Type B pancreatic cell (in vitro differentiated cells): Measurements from ENCODE around the gene PDE9A. TPM values are rescaled to one million over a fixed set of nuclear protein-coding genes. Genes with fewer than 3 reads are reported as not detected.
"Not testable (repeated sequence)": the region's sequence is repeated elsewhere in the genome, so short reads cannot be mapped to it uniquely, and the experiment has no call there.

Experiments used
- DNase-seq: peaks from one replicate; pipeline ENCODE4 v3.0.0; 2021; ENCODE audit warnings: mixed read lengths; ENCODE audit not compliant: unreplicated experiment; ENCODE audit errors: extremely low spot score
- H3K27ac Mint-ChIP-seq: 2 replicates; pipeline ENCODE4 v1.8.0; 2021; ENCODE audit warnings: mild to moderate bottlenecking, mixed read lengths
- H3K27me3 Mint-ChIP-seq: 2 replicates; pipeline ENCODE4 v1.8.0; 2021; ENCODE audit warnings: mixed read lengths
- H3K36me3 Mint-ChIP-seq: 2 replicates; pipeline ENCODE4 v1.8.0; 2021; ENCODE audit warnings: mixed read lengths
- H3K4me1 Mint-ChIP-seq: one replicate; pipeline ENCODE4 v1.8.0; 2021; ENCODE audit warnings: mixed read lengths; ENCODE audit not compliant: unreplicated experiment
- H3K4me3 Mint-ChIP-seq: 2 replicates; pipeline ENCODE4 v1.8.0; 2021; ENCODE audit warnings: mild to moderate bottlenecking, mixed read lengths
- H3K9me3 Mint-ChIP-seq: 2 replicates; pipeline ENCODE4 v1.8.0; 2021; ENCODE audit warnings: mixed read lengths
- total RNA-seq: library from RNA; stranded (reverse); gene quantifications from 2 replicates; pipeline ENCODE4 v1.2.1, GENCODE V29; 2021; ENCODE audit warnings: low replicate concordance
- TF ChIP-seq, protein P1 (sequence below): fragments of 200-600 bp; sonication (generic); conservative IDR thresholded peaks from 2 replicates; pipeline ENCODE4 v1.5.0; 2021; ENCODE audit warnings: antibody characterized with exemption, mild to moderate bottlenecking

PDE9A gene
- total RNA-seq, 1 donor from 2014 or later = 18.6 TPM

DNA sequence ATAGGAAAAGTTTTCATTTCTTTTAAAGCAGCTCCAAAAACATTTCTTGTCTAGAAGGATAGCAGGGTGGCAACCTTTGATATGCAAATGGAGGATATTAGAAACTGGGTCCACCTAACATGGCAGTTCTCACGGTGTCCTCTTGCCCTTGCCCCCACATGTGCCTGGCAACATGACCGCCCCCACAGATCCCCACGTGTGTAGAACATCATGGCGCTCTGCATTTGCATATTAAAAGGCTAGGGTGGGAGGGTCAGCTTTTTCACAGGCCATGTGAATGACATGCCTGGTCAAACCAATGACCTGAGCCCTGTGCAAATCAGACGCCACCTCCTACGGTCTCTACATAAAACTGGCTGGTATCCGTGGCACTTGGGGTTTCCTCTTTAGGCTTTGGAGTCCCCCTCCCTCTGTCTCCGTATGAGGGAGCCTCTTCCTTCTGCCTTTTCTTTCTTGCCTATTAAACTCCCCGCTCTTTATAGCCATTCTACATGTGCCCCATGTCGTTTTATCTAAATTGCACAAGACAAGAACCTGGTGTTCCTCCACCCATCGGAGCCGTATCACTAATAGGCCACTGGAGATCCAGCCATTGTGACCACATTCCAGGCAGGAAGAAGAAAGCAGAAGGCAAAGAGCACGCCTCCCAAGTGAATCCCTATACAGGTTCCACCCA is 154.7 kb downstream of the PDE9A start:
- H3K4me1 Mint-ChIP-seq = peaks cover 19% of the 10 kb centered on the region
- no peak overlapping the region for H3K27ac Mint-ChIP-seq
- peaks cover 33% of the 10 kb centered on the region for H3K27me3 Mint-ChIP-seq
- no peaks in the 10 kb centered on the region for H3K36me3 Mint-ChIP-seq
- no peak overlapping the region for H3K4me3 Mint-ChIP-seq
- H3K9me3 Mint-ChIP-seq = no peaks in the 10 kb centered on the region
- TF ChIP-seq, protein P1, sequence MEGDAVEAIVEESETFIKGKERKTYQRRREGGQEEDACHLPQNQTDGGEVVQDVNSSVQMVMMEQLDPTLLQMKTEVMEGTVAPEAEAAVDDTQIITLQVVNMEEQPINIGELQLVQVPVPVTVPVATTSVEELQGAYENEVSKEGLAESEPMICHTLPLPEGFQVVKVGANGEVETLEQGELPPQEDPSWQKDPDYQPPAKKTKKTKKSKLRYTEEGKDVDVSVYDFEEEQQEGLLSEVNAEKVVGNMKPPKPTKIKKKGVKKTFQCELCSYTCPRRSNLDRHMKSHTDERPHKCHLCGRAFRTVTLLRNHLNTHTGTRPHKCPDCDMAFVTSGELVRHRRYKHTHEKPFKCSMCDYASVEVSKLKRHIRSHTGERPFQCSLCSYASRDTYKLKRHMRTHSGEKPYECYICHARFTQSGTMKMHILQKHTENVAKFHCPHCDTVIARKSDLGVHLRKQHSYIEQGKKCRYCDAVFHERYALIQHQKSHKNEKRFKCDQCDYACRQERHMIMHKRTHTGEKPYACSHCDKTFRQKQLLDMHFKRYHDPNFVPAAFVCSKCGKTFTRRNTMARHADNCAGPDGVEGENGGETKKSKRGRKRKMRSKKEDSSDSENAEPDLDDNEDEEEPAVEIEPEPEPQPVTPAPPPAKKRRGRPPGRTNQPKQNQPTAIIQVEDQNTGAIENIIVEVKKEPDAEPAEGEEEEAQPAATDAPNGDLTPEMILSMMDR = no peak
- no peak for DNase-seq

DNA sequence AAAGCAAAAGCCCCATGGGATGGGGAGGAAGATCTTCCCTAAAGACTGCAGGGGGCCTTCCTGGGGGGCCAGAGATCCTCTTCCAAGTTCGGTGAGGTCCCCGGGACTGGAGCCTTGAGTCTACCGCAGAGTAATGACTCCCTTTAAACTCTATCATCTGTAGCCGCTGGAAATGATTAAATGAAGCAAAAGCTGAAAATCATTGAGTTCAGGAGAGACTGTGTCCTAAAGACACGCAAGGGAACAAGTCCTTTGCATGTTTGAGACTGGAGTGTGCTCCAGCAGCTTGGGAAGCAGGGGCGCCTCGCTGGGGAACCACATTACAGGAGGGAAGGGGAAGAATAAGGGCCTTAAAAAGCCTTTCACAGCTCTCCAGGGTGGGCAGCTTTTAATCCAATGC is 155.8 kb downstream of the PDE9A start:
- Mint-ChIP-seq H3K27ac (no peak overlapping the region), H3K4me3 (no peak overlapping the region), H3K36me3 (no peaks in the 10 kb centered on the region), H3K9me3 (no peaks in the 10 kb centered on the region), H3K4me1 (peaks cover 19% of the 10 kb centered on the region), H3K27me3 (peaks cover 34% of the 10 kb centered on the region)
- DNase-seq = no peak
- TF ChIP-seq, protein P1 = no peak

DNA sequence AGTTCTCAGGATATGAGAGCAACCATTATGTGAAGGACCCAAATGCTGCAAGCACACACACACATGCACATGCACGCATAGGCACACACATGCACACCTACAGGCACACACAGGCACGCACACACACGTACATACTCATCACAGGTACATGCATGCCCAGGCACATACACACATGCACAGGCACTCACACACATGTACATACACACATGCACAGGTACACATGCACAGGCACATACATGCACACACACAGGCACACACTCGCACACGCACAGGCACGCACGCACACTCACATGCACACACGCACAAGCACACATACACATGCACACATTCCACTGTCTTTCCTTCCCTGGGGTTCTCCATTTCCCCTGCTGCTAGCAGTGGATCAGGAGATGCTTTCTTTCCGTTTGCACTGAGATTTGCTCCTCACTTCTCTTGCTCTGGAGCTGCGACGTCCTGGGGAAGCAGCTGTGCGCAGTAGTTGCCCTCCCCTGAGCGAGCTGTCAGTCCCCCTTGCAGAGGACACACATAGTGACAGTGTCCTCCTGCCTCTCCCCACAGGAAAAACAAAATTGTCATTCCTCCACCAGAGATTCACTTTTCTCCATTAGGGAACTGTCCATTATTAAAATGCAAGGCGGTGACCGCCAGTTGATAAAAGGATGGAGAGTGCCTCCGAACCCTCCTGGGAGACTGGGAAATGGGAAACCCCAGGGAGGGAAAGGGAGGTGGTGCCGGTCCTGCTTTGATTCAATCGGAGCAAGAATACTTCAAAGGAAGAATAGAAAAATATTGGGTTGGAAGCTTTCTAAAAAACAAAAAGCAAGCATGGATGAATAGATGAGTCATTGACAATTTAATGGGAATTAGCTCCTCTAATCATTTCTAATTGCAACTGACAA is 156.4 kb downstream of the PDE9A start:
- no peak overlapping the region for H3K4me3 Mint-ChIP-seq
- H3K4me1 Mint-ChIP-seq = peaks cover 19% of the 10 kb centered on the region
- TF ChIP-seq, protein P1 = no peak
- peaks cover under 1% of the 10 kb centered on the region for H3K9me3 Mint-ChIP-seq
- peaks cover 30% of the 10 kb centered on the region for H3K27me3 Mint-ChIP-seq
- no peaks in the 10 kb centered on the region for H3K36me3 Mint-ChIP-seq
- H3K27ac Mint-ChIP-seq = no peak overlapping the region
- DNase-seq = no peak

DNA sequence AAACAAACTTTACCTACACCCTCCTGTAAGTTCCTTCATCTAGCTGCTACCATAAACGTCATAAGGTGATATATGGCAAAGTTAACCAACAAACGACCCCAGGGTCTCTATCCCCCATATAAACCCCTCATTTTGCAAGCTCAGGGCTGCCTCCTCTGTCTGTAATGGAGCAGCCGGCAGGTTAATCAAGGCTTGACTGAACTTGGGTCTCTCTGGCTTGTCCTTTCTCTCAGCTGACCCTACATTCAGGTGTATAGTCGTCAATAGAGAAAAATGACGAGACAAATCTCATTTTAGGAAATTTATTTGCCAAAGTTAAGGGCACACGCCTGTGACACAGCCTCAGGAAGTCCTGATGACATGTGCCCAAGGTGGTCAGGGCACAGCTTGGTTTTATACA is 158.5 kb downstream of the PDE9A start:
- H3K4me1 Mint-ChIP-seq = peaks cover 19% of the 10 kb centered on the region
- H3K27me3 Mint-ChIP-seq = peaks cover 11% of the 10 kb centered on the region
- TF ChIP-seq, protein P1 = no peak
- DNase-seq = no peak
- peaks cover 4% of the 10 kb centered on the region for H3K9me3 Mint-ChIP-seq
- H3K36me3 Mint-ChIP-seq = no peaks in the 10 kb centered on the region
- peak overlapping the region; percentile 40 for H3K4me3 Mint-ChIP-seq
- H3K27ac Mint-ChIP-seq = peak overlapping the region; percentile 97

DNA sequence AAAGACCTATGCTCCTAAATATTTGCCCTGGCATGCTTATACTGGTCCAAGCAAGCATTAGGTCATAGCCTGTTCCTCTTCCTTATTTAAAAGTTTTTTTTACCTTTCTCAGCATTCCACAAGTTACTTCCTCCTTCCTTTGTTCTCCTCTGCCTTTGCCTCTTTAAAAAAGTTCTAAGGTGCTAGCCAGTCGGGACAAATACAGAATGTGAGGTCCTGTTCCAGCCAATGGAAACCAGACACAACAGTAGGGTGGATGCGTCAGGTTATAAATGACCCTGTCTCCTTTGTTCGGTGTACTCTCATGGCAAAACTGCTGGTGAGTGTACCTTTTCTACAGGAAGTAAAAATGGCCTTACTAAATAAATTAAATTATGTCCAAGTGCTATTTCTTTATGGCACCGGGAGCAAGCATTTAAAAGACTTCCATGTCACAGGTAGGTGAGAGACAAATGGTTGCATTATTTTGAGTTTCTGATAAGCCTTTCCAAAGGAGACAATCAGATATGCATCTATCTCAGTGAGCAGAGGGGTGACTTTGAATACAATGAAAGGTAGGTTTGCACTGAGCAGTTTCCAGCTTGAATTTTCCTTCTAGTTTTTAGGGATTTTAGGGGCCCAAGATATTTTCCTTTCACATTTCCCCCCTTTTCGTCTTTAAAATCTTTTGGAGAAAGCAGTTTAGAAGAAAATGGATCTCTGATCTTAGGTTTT is 159.3 kb downstream of the PDE9A start:
- Mint-ChIP-seq H3K4me3 (peak overlapping the region; percentile 89), H3K27ac (peak overlapping the region; percentile 97), H3K4me1 (peaks cover 19% of the 10 kb centered on the region)
- H3K9me3 Mint-ChIP-seq, H3K27me3 Mint-ChIP-seq, DNase-seq, H3K36me3 Mint-ChIP-seq: not testable (repeated sequence)
